GM20000 (cell line): ENCODE data around the gene HADHA.
A peak's percentile ranks its signal among the peaks of the same experiment; 100 is the strongest.
"Not testable (repeated sequence)": the region's sequence is repeated elsewhere in the genome, so short reads cannot be mapped to it uniquely, and the experiment has no call there.

Experiments used
- DNase-seq: peaks from one replicate; pipeline ENCODE4 v3.0.0; 2012; ENCODE audit warnings: low spot score
- CTCF ChIP-seq: IDR thresholded peaks from 2 replicates; pipeline ENCODE4 v1.5.1; 2012; ENCODE audit warnings: mild to moderate bottlenecking, control low read depth; ENCODE audit errors: extremely low read depth, missing control alignments

HADHA gene

GRCh38 chr2:26172189-26172870 is 72.1 kb downstream of the HADHA start:
- no peak for TF ChIP-seq CTCF
- DNase-seq: peak; percentile 54

- TF ChIP-seq CTCF: no peak
- peak; percentile 8 for DNase-seq
Observed at GRCh38 chr2:26170795-26171194, 73.6 kb downstream of the HADHA start.

- TF ChIP-seq CTCF: no peak
- peak; percentile 4 for DNase-seq
Observed at GRCh38 chr2:26169681-26170414, 74.6 kb downstream of the HADHA start.

- TF ChIP-seq CTCF: no peak
- peak; percentile 3 for DNase-seq
Observed at GRCh38 chr2:26169226-26169625, 75.2 kb downstream of the HADHA start.

- DNase-seq: no peak
- TF ChIP-seq CTCF: no peak
Observed at GRCh38 chr2:26168785-26169184, 75.6 kb downstream of the HADHA start.

- not testable (repeated sequence) for DNase-seq
Observed at GRCh38 chr2:26166541-26166940, 77.9 kb downstream of the HADHA start.

- no peak for TF ChIP-seq CTCF
- DNase-seq: no peak
Observed at GRCh38 chr2:26165403-26165802, 79.0 kb downstream of the HADHA start.
